ENCODE measurements around the gene GUCY2F. TPM values are rescaled to one million over a fixed set of nuclear protein-coding genes. Genes with fewer than 3 reads are reported as not detected.

The GUCY2F gene
- total RNA-seq, 1 experiment from 2014 or later = not detected

DNA sequence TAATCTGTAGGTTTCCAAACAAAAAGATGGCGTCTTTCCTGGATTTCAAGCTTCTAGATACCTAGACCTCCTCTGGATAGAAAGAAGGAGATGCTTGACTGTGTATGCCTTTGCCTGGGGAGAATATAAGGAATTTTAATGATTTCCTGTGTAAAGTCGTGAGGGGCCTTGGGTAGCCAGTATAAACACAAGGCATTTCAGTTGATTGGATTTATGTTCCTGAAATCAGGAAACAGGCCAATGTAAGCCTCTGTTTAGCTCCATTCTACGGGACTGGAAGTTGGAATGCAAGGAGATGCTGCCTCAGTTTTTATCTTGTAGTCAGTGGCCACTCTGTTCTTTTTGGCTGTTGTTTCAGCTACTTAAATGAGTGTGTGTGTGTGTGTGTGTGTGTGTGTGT is 137.2 kb downstream of the GUCY2F start:
- Histone ChIP-seq H3K4me2 (ENCODE audit: low read length) (no peak overlapping the region), H3K9me2 (ENCODE audit: insufficient read depth) (no peaks in the 10 kb centered on the region), H3K36me3 (ENCODE audit: control insufficient read depth in 1 of 2, insufficient read depth in 2 of 2, low read length in 2 of 2) (no peaks in the 10 kb centered on the region), H3K27ac (ENCODE audit: low read depth, low read length) (no peak overlapping the region), H3K4me1 (ENCODE audit: control insufficient read depth in 1 of 2, insufficient read depth in 2 of 2, low read length in 2 of 2) (peaks cover 4 to 13% of the 10 kb centered on the region in 2 experiments; a peak in 3 of 4 replicates), H3K9ac (ENCODE audit: low read length) (no peak overlapping the region), H3K27me3 (ENCODE audit: insufficient read depth, low read length) (no peaks in the 10 kb centered on the region), H3K9me3 (ENCODE audit: control insufficient read depth in 1 of 2, insufficient read depth in 1 of 2, low read depth in 1 of 2, low read length in 2 of 2) (no peaks in the 10 kb centered on the region), H2AFZ (ENCODE audit: low read depth, low read length, poor library complexity, severe bottlenecking) (no peak overlapping the region), H3K79me2 (ENCODE audit: insufficient read depth, low read length) (no peaks in the 10 kb centered on the region), H4K20me1 (ENCODE audit: insufficient read depth) (no peaks in the 10 kb centered on the region), H3K4me3 (replicated peaks in 1 of 2; ENCODE audit: low read depth in 1 of 2, low read length in 2 of 2) (no peak overlapping the region)
- POLR2A ChIA-PET = no interaction called here
- ATAC-seq (no peak), DNase-seq (ENCODE audit: low read depth, low spot score) (no peak)
- CTCF ChIA-PET = no interaction called here
- intact Hi-C loops (cut with micrococcal nuclease) = no loop called here
- no TSS peak for BruUV-seq (replicated peaks)
- RAD21 ChIA-PET (ENCODE audit: low non-redundant PET in 1 of 2, low total read pairs in 2 of 2, uncharacterized antibody in 2 of 2, unreplicated experiment in 2 of 2) = no interaction called here
- TF ChIP-seq, protein P1, sequence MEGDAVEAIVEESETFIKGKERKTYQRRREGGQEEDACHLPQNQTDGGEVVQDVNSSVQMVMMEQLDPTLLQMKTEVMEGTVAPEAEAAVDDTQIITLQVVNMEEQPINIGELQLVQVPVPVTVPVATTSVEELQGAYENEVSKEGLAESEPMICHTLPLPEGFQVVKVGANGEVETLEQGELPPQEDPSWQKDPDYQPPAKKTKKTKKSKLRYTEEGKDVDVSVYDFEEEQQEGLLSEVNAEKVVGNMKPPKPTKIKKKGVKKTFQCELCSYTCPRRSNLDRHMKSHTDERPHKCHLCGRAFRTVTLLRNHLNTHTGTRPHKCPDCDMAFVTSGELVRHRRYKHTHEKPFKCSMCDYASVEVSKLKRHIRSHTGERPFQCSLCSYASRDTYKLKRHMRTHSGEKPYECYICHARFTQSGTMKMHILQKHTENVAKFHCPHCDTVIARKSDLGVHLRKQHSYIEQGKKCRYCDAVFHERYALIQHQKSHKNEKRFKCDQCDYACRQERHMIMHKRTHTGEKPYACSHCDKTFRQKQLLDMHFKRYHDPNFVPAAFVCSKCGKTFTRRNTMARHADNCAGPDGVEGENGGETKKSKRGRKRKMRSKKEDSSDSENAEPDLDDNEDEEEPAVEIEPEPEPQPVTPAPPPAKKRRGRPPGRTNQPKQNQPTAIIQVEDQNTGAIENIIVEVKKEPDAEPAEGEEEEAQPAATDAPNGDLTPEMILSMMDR (IDR thresholded peaks at IDR 0.05 in 2 of 3, conservative IDR thresholded peaks at IDR 0.05 in 1 of 3; ENCODE audit: borderline replicate concordance in 1 of 3, insufficient read depth in 1 of 3, low read depth in 2 of 3, low read length in 2 of 3) = no peak
- TF ChIP-seq EGR1 (IDR thresholded peaks at IDR 0.05; ENCODE audit: low read depth) = no peak

DNA sequence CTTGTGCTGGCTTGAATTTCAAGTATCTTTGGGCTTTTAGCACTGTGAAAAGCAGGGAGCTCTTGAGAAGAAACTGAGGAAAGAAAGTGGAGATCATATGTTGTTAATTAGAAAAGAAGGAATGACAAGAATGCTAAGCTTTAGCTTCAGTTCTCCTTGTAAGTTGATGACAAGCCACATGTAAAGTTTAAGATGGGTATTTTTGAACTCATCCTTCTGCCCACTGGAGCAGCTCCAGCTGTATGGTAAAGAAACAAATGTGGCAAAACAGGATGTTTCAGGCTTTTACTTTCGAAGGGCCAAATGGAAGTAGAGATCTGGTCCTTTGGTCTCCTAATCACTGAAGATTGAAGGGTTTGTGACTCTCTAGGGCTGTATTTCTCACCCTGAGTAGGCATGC is 137.8 kb downstream of the GUCY2F start:
- intact Hi-C loops (cut with micrococcal nuclease) = no loop called here
- no peaks in the 10 kb centered on the region for H3K9me2 ChIP-seq (ENCODE audit: insufficient read depth)
- no peaks in the 10 kb centered on the region for H3K36me3 ChIP-seq (ENCODE audit: control insufficient read depth in 1 of 2, insufficient read depth in 2 of 2, low read length in 2 of 2)
- H3K4me1 ChIP-seq (ENCODE audit: control insufficient read depth in 1 of 2, insufficient read depth in 2 of 2, low read length in 2 of 2) = peaks cover 4 to 13% of the 10 kb centered on the region in 2 experiments; a peak in 3 of 4 replicates
- CTCF ChIA-PET = no interaction called here
- TF ChIP-seq, protein P2, sequence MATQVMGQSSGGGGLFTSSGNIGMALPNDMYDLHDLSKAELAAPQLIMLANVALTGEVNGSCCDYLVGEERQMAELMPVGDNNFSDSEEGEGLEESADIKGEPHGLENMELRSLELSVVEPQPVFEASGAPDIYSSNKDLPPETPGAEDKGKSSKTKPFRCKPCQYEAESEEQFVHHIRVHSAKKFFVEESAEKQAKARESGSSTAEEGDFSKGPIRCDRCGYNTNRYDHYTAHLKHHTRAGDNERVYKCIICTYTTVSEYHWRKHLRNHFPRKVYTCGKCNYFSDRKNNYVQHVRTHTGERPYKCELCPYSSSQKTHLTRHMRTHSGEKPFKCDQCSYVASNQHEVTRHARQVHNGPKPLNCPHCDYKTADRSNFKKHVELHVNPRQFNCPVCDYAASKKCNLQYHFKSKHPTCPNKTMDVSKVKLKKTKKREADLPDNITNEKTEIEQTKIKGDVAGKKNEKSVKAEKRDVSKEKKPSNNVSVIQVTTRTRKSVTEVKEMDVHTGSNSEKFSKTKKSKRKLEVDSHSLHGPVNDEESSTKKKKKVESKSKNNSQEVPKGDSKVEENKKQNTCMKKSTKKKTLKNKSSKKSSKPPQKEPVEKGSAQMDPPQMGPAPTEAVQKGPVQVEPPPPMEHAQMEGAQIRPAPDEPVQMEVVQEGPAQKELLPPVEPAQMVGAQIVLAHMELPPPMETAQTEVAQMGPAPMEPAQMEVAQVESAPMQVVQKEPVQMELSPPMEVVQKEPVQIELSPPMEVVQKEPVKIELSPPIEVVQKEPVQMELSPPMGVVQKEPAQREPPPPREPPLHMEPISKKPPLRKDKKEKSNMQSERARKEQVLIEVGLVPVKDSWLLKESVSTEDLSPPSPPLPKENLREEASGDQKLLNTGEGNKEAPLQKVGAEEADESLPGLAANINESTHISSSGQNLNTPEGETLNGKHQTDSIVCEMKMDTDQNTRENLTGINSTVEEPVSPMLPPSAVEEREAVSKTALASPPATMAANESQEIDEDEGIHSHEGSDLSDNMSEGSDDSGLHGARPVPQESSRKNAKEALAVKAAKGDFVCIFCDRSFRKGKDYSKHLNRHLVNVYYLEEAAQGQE (IDR thresholded peaks at IDR 0.05; ENCODE audit: low read depth) = no peak
- no peak for TF ChIP-seq FOSL1 (IDR thresholded peaks at IDR 0.05; ENCODE audit: low read depth)
- no peak for TF ChIP-seq YY1 (IDR thresholded peaks at IDR 0.05; ENCODE audit: extremely low read depth, insufficient replicate concordance, low read depth, low read length)
- no peak for TF ChIP-seq ZNF274 (IDR thresholded peaks at IDR 0.05; ENCODE audit: low read depth, low read length)
- TF ChIP-seq EZH2phosphoT487 (IDR thresholded peaks at IDR 0.05; ENCODE audit: borderline replicate concordance) = no peak
- no peak for TF ChIP-seq CBX3 (IDR thresholded peaks at IDR 0.05; ENCODE audit: low read depth)
- H3K27me3 ChIP-seq (ENCODE audit: insufficient read depth, low read length) = no peaks in the 10 kb centered on the region
- H3K79me2 ChIP-seq (ENCODE audit: insufficient read depth, low read length) = no peaks in the 10 kb centered on the region
- H3K9ac ChIP-seq (ENCODE audit: low read length) = no peak overlapping the region
- H3K4me3 ChIP-seq (replicated peaks in 1 of 2; ENCODE audit: low read depth in 1 of 2, low read length in 2 of 2) = no peak overlapping the region
- H2AFZ ChIP-seq (ENCODE audit: low read depth, low read length, poor library complexity, severe bottlenecking) = no peak overlapping the region
- RAD21 ChIA-PET (ENCODE audit: low non-redundant PET in 1 of 2, low total read pairs in 2 of 2, uncharacterized antibody in 2 of 2, unreplicated experiment in 2 of 2) = no interaction called here
- DNase-seq (ENCODE audit: low read depth, low spot score) (no peak), ATAC-seq (no peak)
- no peak overlapping the region for H3K4me2 ChIP-seq (ENCODE audit: low read length)
- no peaks in the 10 kb centered on the region for H4K20me1 ChIP-seq (ENCODE audit: insufficient read depth)
- POLR2A ChIA-PET = no interaction called here
- no peaks in the 10 kb centered on the region for H3K9me3 ChIP-seq (ENCODE audit: control insufficient read depth in 1 of 2, insufficient read depth in 1 of 2, low read depth in 1 of 2, low read length in 2 of 2)
- BruUV-seq (replicated peaks) = no TSS peak
- H3K27ac ChIP-seq (ENCODE audit: low read depth, low read length) = no peak overlapping the region
